CD1c-positive myeloid dendritic cell (primary cell): ENCODE results near the gene BRSK2.
"Not testable (repeated sequence)": the region's sequence is repeated elsewhere in the genome, so short reads cannot be mapped to it uniquely, and the experiment has no call there.

Experiments
- DNase-seq: peaks from one replicate; pipeline ENCODE4 v3.0.0-alpha.2; 2016; ENCODE audit errors: extremely low spot score

The BRSK2 gene

GRCh38 chr11:1499899-1500298 is 110.2 kb downstream of the BRSK2 start:
- no peak for DNase-seq

- no peak for DNase-seq
These were observed 111.0 kb downstream of the BRSK2 start for GRCh38 chr11:1500466-1501420.

GRCh38 chr11:1501421-1502167 is 111.9 kb downstream of the BRSK2 start:
- DNase-seq: no peak

- no peak for DNase-seq
These were observed 112.6 kb downstream of the BRSK2 start for GRCh38 chr11:1502168-1502953.

- no peak for DNase-seq
These were observed 113.4 kb downstream of the BRSK2 start for GRCh38 chr11:1502954-1503707.

GRCh38 chr11:1503708-1504104 is 114.0 kb downstream of the BRSK2 start:
- no peak for DNase-seq

- DNase-seq: no peak
These were observed 114.4 kb downstream of the BRSK2 start for GRCh38 chr11:1504138-1504537.

- DNase-seq: no peak
These were observed 115.0 kb downstream of the BRSK2 start for GRCh38 chr11:1504581-1505290.

- DNase-seq: no peak
These were observed 115.7 kb downstream of the BRSK2 start for GRCh38 chr11:1505480-1505879.

- no peak for DNase-seq
These were observed 117.2 kb downstream of the BRSK2 start for GRCh38 chr11:1506981-1507380.

GRCh38 chr11:1507381-1508140 is 117.8 kb downstream of the BRSK2 start:
- no peak for DNase-seq

- DNase-seq: no peak
These were observed 118.8 kb downstream of the BRSK2 start for GRCh38 chr11:1508491-1508891.

- no peak for DNase-seq
These were observed 119.3 kb downstream of the BRSK2 start for GRCh38 chr11:1508986-1509385.

- no peak for DNase-seq
These were observed 120.0 kb downstream of the BRSK2 start for GRCh38 chr11:1509626-1510255.

- not testable (repeated sequence) for DNase-seq
These were observed 120.6 kb downstream of the BRSK2 start for GRCh38 chr11:1510351-1510750.

GRCh38 chr11:1510928-1511327 is 121.2 kb downstream of the BRSK2 start:
- no peak for DNase-seq

GRCh38 chr11:1511937-1512496 is 122.3 kb downstream of the BRSK2 start:
- no peak for DNase-seq
